Activated CD4-positive, alpha-beta T cell treated with anti-CD3 and anti-CD28 coated beads, Interleukin-10, Interleukin-2, amounts not matched to agents 100 ng/mL and 50 ng/mL, durations not matched to agents 16 hours and 8 hours (primary cell): ENCODE measurements around the gene DNASE1L3.

Source experiments
- DNase-seq: peaks from one replicate; pipeline ENCODE4 v3.0.0-alpha.2; 2020

The DNASE1L3 gene

GRCh38 chr3:58198804-58199203, 12.0 kb downstream of the DNASE1L3 start:
- no peak for DNase-seq

DNA sequence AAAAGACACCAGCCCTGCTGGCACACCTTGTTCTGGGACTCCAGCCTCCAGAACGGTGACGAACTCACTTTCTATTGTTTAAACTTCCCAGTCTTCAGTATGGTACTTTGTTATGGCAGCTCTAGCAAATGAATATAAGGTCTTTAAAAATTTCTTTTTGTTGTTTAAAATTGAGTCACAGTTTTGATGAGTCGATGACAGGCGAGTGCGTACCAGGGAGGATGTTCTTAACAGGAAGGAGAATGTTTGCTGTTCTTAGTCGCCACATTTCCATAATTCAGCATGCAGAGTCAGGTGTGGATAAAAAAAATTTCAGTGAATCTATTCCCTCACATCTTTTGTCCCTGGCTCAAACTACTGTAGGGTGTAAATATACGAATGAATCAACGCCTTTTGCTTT, 12.4 kb downstream of the DNASE1L3 start:
- DNase-seq: no peak

- DNase-seq: no peak
Measured at GRCh38 chr3:58197588-58197987, 13.2 kb downstream of the DNASE1L3 start.

DNA sequence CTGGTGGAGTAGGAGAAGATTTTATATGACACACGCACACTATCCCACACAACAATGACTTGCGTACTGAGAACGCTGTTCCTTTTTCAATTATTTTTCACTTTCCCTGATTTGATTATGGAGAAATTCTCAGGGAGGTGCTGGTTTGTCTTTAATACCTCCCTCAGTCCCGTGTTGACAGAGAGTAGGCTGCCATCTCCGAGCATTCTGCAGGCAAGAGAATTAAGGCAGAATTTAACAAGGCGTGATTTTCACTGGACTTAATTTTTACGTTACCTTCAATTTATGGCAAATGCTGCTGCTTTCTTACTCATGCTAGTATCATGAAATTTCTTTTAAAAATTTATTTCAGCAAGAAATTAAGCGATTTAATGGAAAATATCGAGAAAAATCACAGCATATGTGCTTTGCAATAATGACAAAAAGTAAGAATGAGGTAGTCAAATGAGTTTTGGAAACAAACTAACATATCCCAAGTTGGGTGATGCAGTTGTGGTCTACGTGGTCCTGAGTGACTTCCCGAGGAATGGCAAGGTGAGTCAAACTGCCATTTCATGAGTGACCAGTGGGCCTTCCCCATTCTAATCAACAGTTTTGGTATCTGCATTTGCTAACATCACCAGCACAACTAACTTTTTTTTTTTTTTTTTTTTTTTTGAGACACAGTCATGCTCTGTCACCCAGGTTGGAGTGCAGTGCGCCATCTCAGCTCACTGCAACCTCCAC, 16.9 kb downstream of the DNASE1L3 start:
- no peak for DNase-seq

DNA sequence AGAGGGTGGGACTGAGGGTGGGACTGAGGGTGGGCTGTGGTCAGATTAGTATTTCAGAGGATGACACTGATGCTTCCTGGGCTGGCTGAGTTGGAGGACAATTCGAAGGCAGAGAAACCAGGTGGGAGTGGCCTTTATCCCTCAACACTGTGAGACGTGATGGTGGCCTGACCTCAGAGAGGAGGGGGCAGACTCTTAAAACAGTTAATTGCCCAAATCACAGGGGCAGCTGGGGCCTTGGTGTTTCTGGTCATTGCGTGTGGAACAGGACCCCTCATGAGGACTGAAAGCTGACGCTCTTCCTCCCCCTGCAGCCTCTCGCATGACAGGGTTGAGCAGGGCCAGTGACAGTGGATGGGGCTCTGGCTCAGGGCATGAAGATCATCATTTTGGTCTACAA, 18.7 kb downstream of the DNASE1L3 start:
- no peak for DNase-seq

DNA sequence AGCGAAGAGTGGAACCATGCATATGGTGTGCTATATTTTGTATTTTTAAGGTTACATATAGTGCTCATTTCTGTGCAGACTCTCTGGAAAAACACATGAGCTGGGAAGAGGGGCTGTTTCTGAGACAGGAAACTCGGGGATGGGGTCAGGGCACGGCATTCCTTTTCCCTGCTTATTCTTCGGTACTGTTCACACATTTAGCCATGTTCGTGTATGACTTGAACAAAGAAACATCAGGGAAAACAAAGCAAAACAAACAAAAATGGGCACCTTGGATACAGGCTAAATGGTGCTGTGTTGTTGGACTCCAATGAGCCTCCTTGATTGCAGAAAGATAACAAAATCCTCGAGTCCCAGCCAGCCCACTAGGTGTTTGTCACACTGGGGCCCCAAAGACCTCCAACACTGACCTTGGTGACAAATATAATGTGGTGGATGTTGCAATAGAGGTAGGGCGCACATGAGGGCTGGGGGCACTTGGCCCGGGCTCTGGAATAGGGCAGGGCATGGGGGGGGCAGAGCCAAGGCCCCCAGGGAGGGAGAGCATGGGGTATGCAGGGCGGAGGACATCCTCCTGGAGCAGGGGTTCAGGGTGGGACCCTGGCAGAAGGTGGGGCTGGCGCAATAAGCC, 19.3 kb downstream of the DNASE1L3 start:
- no peak for DNase-seq

- DNase-seq: no peak
Measured at GRCh38 chr3:58190882-58191281, 19.9 kb downstream of the DNASE1L3 start.

GRCh38 chr3:58190291-58190690, 20.5 kb downstream of the DNASE1L3 start:
- DNase-seq: no peak

DNA sequence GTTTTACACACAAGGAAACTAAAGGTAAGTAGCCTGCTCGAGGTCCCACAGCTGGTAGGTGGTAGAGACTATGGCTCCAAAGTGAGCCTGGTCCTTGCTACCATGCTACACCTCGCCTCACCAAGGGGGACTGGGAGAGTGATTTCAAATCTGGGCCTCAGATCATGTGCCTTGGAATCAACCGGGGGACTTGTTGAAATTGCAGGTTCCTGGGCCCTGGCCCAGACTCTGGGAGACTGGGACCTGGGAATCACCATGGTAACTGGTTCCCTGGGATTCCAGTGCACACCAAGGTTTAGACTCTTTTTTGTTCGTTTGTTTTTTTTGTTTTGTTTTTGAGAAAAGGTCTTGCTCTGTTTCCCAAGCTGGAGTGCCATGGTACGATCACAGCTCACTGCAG, 21.1 kb downstream of the DNASE1L3 start:
- no peak for DNase-seq

DNA sequence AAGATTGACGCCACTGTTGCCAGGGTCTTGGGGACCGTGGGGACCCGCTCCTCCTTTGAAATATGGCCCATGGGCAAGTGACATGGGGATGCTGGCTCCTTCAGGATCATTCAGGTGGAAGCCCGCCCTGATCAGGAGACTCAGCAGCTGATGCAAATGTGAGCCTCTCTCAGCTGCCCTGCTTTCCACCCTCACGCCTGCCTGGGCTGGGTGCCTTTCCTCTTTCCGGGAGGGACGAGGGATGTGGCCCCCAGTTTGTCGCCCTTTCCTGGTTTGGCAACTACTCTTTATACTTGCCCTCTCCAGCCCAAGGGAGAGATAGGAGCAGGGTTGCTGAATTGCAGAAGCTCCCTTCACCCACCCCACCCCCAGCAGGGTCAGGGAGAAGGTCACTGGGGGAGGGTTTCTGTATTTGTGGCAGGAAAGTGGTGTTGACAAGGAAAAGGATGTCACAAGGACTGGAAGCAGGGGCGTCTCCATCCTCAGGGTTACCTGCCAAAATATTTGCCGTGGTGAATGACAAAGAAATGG, 21.8 kb downstream of the DNASE1L3 start:
- no peak for DNase-seq

GRCh38 chr3:58188173-58188564, 22.6 kb downstream of the DNASE1L3 start:
- no peak for DNase-seq

- no peak for DNase-seq
Measured at GRCh38 chr3:58184982-58185360, 25.8 kb downstream of the DNASE1L3 start.

- no peak for DNase-seq
Measured at GRCh38 chr3:58184309-58184981, 26.3 kb downstream of the DNASE1L3 start.

DNA sequence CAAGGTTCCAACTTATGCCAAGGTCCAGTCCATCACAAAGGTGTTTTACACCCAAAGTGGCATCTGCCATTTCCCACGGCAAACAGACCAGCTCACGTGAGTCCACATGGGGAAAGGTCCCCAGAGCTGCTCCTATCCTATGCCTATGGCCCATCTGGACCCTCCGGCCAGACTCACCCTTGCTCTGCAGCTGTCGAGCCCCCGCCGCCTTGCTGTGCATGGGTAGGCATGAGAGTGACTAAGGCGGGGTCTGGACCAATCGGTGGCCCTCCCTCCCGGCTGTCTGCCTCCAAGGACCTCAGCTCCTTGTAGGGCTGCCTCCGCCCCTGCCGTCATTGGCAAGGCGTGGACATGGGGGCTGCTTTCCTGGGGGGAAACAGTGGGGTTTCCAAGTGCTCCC, 26.9 kb downstream of the DNASE1L3 start:
- DNase-seq: no peak

- DNase-seq: no peak
Measured at GRCh38 chr3:58183221-58183620, 27.6 kb downstream of the DNASE1L3 start.

GRCh38 chr3:58180940-58181587, 29.7 kb downstream of the DNASE1L3 start:
- no peak for DNase-seq

DNA sequence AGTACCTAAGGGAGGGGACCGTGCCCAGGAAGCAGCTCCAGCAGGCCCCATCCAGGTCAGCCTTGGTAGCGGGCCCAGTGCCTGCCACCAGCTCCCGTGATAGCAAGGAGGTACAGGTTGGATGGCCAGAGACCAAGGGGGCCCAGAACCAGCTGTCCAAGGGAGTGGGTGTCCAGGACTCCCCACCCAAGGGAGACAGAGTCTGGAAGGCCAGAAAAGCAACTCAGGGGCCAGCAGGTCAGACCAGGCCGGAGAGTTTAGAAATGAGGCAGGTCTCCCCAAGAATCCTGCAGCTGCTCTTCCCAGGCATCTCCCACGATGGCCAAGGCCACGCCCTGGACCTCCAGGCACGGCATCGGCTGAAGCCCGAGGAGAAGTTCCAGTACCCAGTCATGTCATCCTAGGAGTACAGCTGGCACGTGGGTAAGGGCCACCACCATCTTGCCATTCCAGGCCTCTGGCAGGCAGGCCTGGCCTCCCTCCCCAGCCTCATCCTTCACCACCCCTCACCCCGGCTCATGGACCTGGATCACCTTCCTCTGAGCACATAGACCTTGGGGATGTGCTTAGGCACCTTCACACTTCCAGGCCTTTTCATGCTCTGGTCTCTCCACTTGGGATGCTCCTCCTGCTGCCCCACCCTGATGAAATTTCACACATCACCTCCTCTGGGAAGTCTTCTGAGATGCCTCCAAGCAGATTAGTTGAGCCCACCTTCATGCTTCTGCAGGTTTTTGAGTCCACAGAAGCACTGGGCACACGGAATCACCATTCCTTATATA, 30.5 kb downstream of the DNASE1L3 start:
- no peak for DNase-seq

- DNase-seq: no peak
Measured at GRCh38 chr3:58179235-58180098, 31.3 kb downstream of the DNASE1L3 start.

GRCh38 chr3:58178528-58179234, 32.1 kb downstream of the DNASE1L3 start:
- DNase-seq: peak; percentile 64

- peak; percentile 91 for DNase-seq
Measured at GRCh38 chr3:58177747-58178527, 32.8 kb downstream of the DNASE1L3 start.
